Measurements from ENCODE around the gene MYO5C.

- TF ChIP-seq CTCF (IDR thresholded peaks at IDR 0.05 in 4 of 5, conservative IDR thresholded peaks at IDR 0.05 in 1 of 5) (no peak), POLR2A (IDR thresholded peaks at IDR 0.05) (no peak)
These were observed 136.0 kb downstream of the MYO5C start for GRCh38 chr15:52159645-52160044.

Measured in gastrocnemius medialis (tissue), 4 donors.